NCI-H345 (cell line): ENCODE results near the gene PMEPA1.
A peak's percentile ranks its signal among the peaks of the same experiment; 100 is the strongest.

ENCODE experiments used
- DNase-seq: peaks from one replicate; lab custom pipeline; 2025; lab: John Stamatoyannopoulos, UW

PMEPA1 gene

GRCh38 chr20:57661746-57662455, 47.9 kb downstream of the PMEPA1 start:
- DNase-seq: no peak

DNA sequence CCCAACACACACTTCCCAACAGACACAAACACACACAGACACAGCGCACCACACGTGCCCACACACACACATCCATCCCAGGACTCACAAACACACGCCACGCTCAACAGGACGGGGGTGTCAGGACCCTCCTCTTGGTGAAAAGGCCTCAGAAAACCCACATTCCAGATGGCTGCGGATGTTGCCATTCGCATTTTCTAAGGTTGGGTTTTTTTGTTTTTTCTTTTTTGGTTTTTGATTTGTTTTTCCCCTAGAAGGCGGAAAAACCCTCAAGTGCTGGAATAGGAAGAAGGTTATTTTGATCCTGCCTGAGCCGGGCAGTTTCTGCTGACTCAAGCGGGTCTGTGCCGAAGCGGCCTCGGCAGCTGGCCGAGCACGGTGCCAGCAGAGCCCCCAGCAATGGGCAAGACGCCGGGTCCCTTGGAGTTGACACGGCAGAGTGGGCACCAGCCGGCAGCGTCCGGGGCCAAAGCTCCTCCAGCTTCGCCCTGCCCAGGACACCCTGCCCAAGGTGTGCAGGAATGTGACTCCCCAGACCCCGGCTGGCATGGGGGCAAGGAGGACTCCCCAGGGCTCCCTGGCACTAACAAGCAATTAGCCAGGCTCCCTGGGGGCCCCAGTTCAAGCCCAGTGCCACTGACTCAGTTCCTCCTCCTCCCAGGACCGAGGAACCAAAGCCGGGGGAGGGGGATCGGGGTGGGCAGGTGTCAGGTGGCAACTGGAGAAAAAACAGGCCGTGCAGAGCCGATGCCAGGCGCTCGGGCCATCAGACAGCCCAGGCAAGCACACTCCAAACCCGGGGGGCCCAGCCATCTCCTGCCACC, 48.7 kb downstream of the PMEPA1 start:
- DNase-seq: no peak

GRCh38 chr20:57660181-57660921, 49.5 kb downstream of the PMEPA1 start:
- DNase-seq: no peak

- no peak for DNase-seq
Observed at GRCh38 chr20:57659517-57660180, 50.2 kb downstream of the PMEPA1 start.

- DNase-seq: no peak
Observed at GRCh38 chr20:57658833-57659516, 50.8 kb downstream of the PMEPA1 start.

DNA sequence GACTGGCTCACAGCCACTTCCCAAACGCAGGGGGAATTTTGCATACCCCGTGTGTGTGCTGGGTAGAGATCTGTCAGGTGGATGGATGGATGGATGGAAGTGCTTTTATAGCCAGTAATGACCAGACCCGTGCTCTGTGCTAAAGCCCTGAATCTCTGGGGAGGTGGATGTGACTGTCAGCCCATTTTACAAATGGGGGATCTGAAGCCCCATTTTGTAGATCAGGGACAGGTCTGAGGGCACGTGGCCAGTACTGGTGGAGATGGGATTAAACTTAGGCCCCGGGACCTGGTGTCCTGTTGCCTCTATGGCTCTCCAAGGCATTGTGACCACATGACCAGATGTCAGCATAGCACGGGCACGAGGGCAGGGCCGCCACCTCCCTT, 51.4 kb downstream of the PMEPA1 start:
- no peak for DNase-seq

DNA sequence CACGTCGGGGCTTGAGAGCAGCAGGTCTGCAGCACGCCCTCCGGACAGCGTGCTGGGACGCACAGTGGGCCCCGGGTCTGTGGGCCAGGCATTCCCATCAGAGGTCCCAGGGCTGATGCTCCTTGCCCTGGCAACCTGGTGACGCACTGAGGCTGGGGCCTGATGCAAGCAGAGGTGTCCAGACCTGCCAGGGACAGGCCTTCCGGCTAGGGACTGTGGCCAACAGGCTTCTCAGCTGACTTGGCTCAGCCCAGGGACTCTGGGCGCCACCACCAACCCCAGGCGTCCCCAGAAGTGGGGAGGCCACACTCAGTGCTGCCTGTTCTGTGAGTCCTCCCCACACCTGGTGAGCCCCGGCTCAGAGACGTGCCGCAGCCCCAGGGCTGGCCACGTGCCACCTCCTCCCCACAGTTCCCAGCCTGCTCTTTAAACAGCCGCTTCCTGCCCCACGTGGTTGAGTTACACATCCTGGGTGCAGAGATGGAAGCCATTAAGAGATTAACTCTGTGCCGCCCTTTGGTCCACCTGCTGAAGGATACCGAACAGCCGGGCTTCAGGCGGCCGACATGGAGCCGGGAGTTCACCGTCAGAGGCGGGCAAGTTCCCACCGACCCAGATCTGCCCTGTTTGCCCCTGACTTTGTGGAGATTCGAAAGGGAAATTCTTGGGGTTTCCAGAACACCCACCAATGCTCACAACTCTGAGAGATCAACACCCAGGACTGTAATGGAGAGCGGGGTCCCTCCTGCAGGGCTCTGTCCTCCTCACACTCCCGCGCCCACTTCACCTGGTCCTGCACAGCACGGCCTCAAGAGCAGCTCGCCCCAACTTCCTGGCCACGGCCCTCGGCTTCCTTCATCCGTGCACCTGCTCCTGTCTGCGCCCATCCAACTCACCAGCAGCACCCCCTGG, 52.0 kb downstream of the PMEPA1 start:
- DNase-seq: no peak

- DNase-seq: no peak
Observed at GRCh38 chr20:57656821-57657534, 52.8 kb downstream of the PMEPA1 start.

DNA sequence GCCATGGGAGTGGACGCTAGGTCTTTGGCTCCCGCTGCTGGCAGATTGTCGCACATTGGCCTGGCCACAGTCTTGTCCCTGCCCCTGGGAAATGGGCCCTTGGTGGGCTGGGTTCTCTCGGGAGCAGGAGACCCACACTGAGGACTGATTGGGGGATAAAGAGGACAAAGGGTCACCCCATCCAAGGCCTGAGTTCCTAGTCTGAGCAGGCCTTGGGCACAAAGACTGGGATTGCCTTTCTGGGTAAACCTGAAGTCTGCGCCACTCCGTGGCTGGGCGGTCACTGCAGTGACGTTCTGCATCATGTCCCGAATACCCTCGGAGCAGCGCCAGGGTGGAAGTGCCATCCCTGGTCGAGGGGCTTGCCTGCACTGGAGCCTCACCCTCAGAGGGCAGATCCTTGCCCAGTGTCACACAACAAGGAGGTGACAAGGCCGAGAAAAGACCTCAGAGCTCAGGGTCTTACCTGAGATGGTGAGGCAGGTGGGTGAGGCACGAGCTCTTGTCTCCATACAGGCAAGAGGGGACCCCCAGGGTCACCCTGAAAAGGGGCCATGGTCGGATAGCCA, 53.5 kb downstream of the PMEPA1 start:
- DNase-seq: no peak

GRCh38 chr20:57655809-57656155, 54.0 kb downstream of the PMEPA1 start:
- no peak for DNase-seq

- no peak for DNase-seq
Observed at GRCh38 chr20:57654998-57655808, 54.6 kb downstream of the PMEPA1 start.

DNA sequence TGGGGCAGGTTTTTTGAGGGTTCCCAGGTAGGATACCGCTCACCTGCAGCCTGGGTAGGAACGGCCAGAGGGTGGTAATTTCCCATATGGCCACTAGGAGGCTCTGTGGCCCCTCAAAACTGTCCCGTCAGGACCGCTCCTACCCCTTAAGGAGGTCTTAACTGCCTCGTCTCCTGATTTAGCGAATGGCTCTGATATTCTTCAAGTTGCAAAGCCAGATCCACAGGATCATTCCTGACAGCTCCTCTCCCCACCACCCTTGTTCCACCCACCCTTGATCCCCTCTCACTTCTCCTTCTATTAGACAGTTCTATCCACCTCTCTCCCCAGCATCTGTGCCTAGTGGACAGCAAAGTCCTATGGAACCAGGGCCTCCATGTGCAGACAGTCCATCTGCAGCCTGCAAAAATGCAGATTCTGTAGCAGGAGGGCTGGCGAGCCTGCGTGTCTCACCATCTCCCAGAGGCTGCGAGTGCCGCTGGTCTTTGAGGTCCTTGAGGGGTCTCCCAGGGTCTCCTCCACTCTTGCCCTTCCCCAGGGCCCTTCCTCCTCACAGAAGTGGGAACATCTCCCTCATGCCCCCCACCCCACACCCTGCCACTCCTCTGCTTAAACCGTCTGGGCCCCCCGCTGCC, 55.3 kb downstream of the PMEPA1 start:
- DNase-seq: peak; percentile 10

- no peak for DNase-seq
Observed at GRCh38 chr20:57653910-57654309, 55.9 kb downstream of the PMEPA1 start.

- DNase-seq: no peak
Observed at GRCh38 chr20:57653546-57653900, 56.3 kb downstream of the PMEPA1 start.

- DNase-seq: no peak
Observed at GRCh38 chr20:57652606-57653545, 56.9 kb downstream of the PMEPA1 start.

DNA sequence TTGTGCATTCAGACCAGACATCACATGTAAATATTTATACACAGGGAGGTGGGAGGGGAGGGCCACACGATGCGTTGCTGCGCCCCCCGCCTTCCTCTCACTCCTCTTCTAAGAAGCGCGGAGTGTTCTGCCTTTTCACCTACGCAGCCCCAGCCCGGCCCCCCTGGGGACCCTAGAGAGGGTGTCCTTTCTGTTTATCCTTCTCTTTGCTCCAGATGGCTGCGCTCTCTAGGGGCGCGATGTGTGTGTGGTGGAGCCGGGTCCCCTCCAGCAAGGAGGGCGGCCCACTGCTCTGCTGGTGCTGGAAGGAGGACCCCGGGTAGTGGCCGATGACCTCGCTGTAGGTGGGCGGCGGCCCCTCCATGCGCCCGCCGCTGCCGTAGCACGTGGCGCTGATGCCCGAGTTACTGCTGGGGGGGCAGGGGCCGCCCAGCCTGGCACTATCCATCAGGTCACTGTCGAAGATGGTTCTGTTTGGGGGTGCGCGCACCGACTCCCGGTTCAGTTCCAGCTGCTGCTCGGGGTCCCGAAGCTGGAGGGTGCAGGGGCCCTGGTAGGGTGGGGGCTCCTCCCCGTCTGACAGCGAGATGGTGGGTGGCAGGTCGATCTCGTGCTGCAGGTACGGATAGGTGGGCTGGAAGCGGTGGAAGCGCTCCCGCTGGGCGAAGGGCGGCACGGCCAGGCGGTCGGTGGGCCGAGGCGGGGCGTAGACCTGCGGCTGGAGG, 57.8 kb downstream of the PMEPA1 start:
- DNase-seq: no peak
